Heart right ventricle (tissue), 16 donors: ENCODE measurements around the gene RFC2. TPM values are rescaled to one million over a fixed set of nuclear protein-coding genes. Genes with fewer than 3 reads are reported as not detected.

Source experiments
- ATAC-seq, 8 donors: fragments of 200-7000 bp; cut with Tn5 transposase; one replicate each; pipeline ENCODE4 v1.9.1; 2020; ENCODE audit warnings: mild to moderate bottlenecking in 8 of 8, moderate library complexity in 8 of 8, moderate number of reproducible peaks in 1 of 8
- DNase-seq, 2 donors: peaks; one replicate each; pipeline ENCODE4 v3.0.0-alpha.2; 2020
- H3K27ac ChIP-seq, 10 donors: fragments of 200-600 bp; sonication (generic) in 2 of 10; one replicate each; pipeline versions ENCODE4 v1.5.0 to v1.8.0; 2020 to 2022; ENCODE audit warnings: mild to moderate bottlenecking in 3 of 10
- H3K27me3 ChIP-seq, 7 donors: fragments of 200-600 bp; one replicate each; pipeline ENCODE4 v1.8.0; 2021 to 2022; ENCODE audit warnings: mild to moderate bottlenecking in 2 of 7
- H3K36me3 ChIP-seq, 9 donors: fragments of 200-600 bp; sonication (generic) in 1 of 9; one replicate each; pipeline versions ENCODE4 v1.5.0 to v1.8.0; 2020 to 2022; ENCODE audit warnings: mild to moderate bottlenecking in 2 of 9
- H3K4me1 ChIP-seq, 9 donors: fragments of 200-600 bp; sonication (generic) in 1 of 9; one replicate each; pipeline versions ENCODE4 v1.5.0 to v1.8.0; 2020 to 2022; ENCODE audit warnings: mild to moderate bottlenecking in 4 of 9
- H3K4me3 ChIP-seq, 10 donors: fragments of 200-600 bp; sonication (generic) in 2 of 10; one replicate each; pipeline versions ENCODE4 v1.5.0 to v1.8.0; 2020 to 2022; ENCODE audit warnings: mild to moderate bottlenecking in 7 of 10, moderate library complexity in 2 of 10
- H3K9me3 ChIP-seq, 11 donors: fragments of 200-600 bp in 10 of 11; sonication (generic) in 2 of 11; one replicate each; pipeline versions ENCODE4 v1.5.0 to v1.8.0; 2013 to 2022; ENCODE audit warnings: mild to moderate bottlenecking in 2 of 11, control low read depth in 1 of 11, moderate library complexity in 1 of 11
- CTCF ChIP-seq, 9 donors: fragments of 200-600 bp; sonication (generic) in 2 of 9; IDR thresholded peaks; one replicate each; pipeline versions ENCODE4 v1.5.0 to v1.8.0; 2021 to 2022; ENCODE audit warnings: antibody characterized with exemption in 9 of 9, mild to moderate bottlenecking in 5 of 9, moderate library complexity in 1 of 9
- WGBS, 2 donors: extraction: QIAGEN DNeasy Blood & Tissue Kit; methylation state at CpG; one replicate each; pipeline ENCODE4 v1.1.7; 2013; ENCODE audit warnings: inconsistent platforms in 1 of 2; 5-methylcytosine and 5-hydroxymethylcytosine counted together
- intact Hi-C, 10 donors: fragments of 100-400 bp; cut with DNase I; formaldehyde crosslinking; loops; one replicate each; pipeline versions ENCODE4 v1.11.1 to v1.14.2; 2022
- polyA plus RNA-seq, 2 donors: library from polyadenylated mRNA; stranded (reverse); fragments of 200-250 nt; gene quantifications; one replicate each; pipeline ENCODE4 v1.2.3, GENCODE V29; 2013
- total RNA-seq, 10 donors: library from RNA; stranded (reverse); fragmentation: NEBNext Ultra II Directional in 3 of 10; extraction: Animal tissue kit (Norgen Biotek cat#: 25700) in 3 of 10; gene quantifications; one replicate each; pipeline versions ENCODE4 v1.2.1 to v1.2.4, GENCODE V29; 2021 to 2023
- donor health status: Arrhythmogenic right ventricular cardiomyopathy.
- donor health status: ischemic (EF 13 %, LVEDD 7.1; RV severe dilation, severe dysfunction).
- donor health status: healthy with polysubstance abuse.
- donor health status: DM: no; HTN: yes; CAD: no.
- donor health status: DM: no; HTN: no; CAD: no.
- donor health status: ischemic (EF 25% LVEDD 6.9; RV normal size, moderate dysfunction).
- donor health status: ischemic (EF 25% LVEDD 5.7; RV mildly dilated, moderate dysfunction).
- donor health status: healthy.
- donor health status: DM: yes; HTN: yes; CAD: no.
- donor health status: Ischemic cardiomyopathy.
- donor health status: ischemic (EF 35%, LVEDD 5.7; RV mildly dilated, moderate dysfunction).
- donor health status: nonischemic (EF 11% LVEDD 7.7; RV severe dilation, severe dysfunction).
- donor health status: DM: yes; HTN: yes; CAD: no.
- donor health status: PGD.
- donor health status: ischemic (EF 29% LVEDD 5.4; RV normal size, mild dysfunction).
- donor health status: nonischemic (EF 23%, LVEDD 6.1; RV moderate dilation, normal function).

The RFC2 gene
- total and polyA plus RNA-seq, 12 donors, result 7.0 to 18.5 (median 10.7) TPM

GRCh38 chr7:74289659-74290552 is 35.7 kb upstream of the RFC2 start:
- ATAC-seq (peak; percentile 2 to 42 (median 10)), DNase-seq (peak; percentile 36 to 44)
- H3K27ac ChIP-seq, result peak overlapping the region in 9 of 10 donors; percentile 68 to 89 (median 80)
- 3% methylated on average over 49 to 60 of the region's 60 CpGs for WGBS, 2 donors
- H3K36me3 ChIP-seq, result no peaks in the 10 kb centered on the region
- H3K27me3 ChIP-seq, result no peaks in the 10 kb centered on the region
- no peak for TF ChIP-seq CTCF (IDR thresholded peaks at IDR 0.05)
- intact Hi-C loops, result loop anchor here in 7 of 10 donors (5.0 to 10.0 kb wide), 8 partner anchors 33 to 105 kb away; partner anchors contain the start of gene RFC2 (in 4 of the 7)
- H3K4me1 ChIP-seq, result peaks cover 13 to 53% (median 43%) of the 10 kb centered on the region in 9 donors
- H3K4me3 ChIP-seq, result peak overlapping the region; percentile 59 to 91 (median 80)
- H3K9me3 ChIP-seq, result no peaks in the 10 kb centered on the region

GRCh38 chr7:74289018-74289658 is 34.9 kb upstream of the RFC2 start, which contains the start of gene CLIP2:
Gene CLIP2 (plus strand): TSS chr7:74289407. CDS start chr7:74317547, 28,140 bp downstream.
- no peaks in the 10 kb centered on the region for H3K36me3 ChIP-seq
- H3K4me3 ChIP-seq, result peak within 1 kb of the TSS; percentile 59 to 91 (median 80)
- intact Hi-C loops, result loop anchor here in 2 of 10 donors (5.0 kb wide), 1 partner anchor 37 kb away; the partner anchor contains the start of gene RFC2 (in 2 of the 2)
- DNase-seq (peak; percentile 79 to 85), ATAC-seq (peak; percentile 84 to 95 (median 89))
- H3K27ac ChIP-seq, result peak within 1 kb of the TSS in 9 of 10 donors; percentile 68 to 89 (median 80)
- WGBS, 2 donors, result 1% methylated on average over 45 to 66 of the region's 67 CpGs
- no peaks in the 10 kb centered on the region for H3K27me3 ChIP-seq
- no peaks in the 10 kb centered on the region for H3K9me3 ChIP-seq
- TF ChIP-seq CTCF (IDR thresholded peaks at IDR 0.05), result no peak
- H3K4me1 ChIP-seq, result peaks cover 9 to 46% (median 36%) of the 10 kb centered on the region in 9 donors

- H3K9me3 ChIP-seq, result no peaks in the 10 kb centered on the region
- peak overlapping the region in 5 of 10 donors; percentile 75 to 89 (median 85) for H3K27ac ChIP-seq
- no peaks in the 10 kb centered on the region for H3K36me3 ChIP-seq
- intact Hi-C loops, result loop anchor here in 2 of 10 donors (5.0 kb wide), 1 partner anchor 36 kb away; the partner anchor contains the start of gene RFC2 (in 2 of the 2)
- H3K4me1 ChIP-seq, result peaks cover 6 to 37% (median 27%) of the 10 kb centered on the region in 9 donors
- no peak for DNase-seq
- H3K4me3 ChIP-seq, result peak overlapping the region in 9 of 10 donors; percentile 59 to 91 (median 82)
- WGBS, 2 donors, result 45% methylated on average over 20 of the region's 20 CpGs
- ATAC-seq, result peak in 5 of 8 donors; percentile 2 to 41 (median 7)
- H3K27me3 ChIP-seq, result no peaks in the 10 kb centered on the region
- TF ChIP-seq CTCF (IDR thresholded peaks at IDR 0.05), result no peak
Observed at GRCh38 chr7:74288034-74288881, 34.1 kb upstream of the RFC2 start.
